HG02588 (cell line): ENCODE measurements around the gene SOX13.

Experiments
- ATAC-seq: cut with Tn5 transposase; IDR thresholded peaks from one replicate; pipeline ENCODE4 v1.9.1; 2021; ENCODE audit warnings: mild to moderate bottlenecking, moderate library complexity; ENCODE audit not compliant: unreplicated experiment

Gene SOX13

DNA sequence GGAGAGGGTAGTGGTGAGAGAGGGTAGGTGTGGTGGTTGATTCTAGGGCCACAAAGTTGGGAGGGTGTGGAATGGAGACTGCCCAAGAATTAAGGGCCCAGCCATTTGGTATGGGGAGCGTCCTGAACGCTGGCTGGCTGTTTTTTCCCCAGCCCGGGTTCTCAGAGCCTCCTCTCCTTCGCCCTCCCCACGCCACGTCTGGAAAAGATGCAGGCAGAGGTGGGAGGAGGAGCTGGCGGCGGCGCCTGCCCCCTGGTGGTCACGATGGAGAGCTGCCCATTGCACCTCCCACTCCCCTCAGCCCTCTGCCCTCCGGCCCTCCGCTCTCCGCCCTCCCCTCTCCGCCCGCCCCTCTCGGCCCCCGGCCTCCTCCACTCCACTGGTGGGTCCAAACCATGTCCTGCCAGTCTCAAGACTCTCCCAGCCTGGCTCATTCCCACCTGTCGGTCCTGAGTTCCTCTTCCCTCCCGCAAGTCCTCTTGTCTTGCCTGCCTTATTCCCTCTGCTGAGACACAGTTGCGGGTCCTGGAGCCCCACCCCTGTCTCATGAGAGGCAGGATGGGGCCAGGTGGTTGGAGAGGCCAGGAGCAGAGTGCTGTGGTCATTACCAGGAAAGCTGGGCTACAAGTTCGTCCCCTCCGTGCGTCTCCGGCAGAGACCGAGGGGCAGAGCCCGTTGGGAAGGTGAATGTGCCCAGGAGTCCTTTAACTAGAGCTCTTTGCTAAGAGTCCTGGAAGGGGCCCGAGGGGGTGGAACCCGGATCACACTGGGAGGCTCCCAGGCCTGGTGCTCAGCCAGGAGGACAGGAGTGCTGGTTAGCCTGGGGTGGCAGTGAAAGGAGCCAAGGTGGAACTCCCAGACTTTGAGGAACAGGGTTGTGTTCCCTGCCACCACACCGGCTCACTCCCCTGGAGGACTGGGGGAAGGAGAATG, 56.3 kb downstream of the SOX13 start:
- no peak for ATAC-seq

DNA sequence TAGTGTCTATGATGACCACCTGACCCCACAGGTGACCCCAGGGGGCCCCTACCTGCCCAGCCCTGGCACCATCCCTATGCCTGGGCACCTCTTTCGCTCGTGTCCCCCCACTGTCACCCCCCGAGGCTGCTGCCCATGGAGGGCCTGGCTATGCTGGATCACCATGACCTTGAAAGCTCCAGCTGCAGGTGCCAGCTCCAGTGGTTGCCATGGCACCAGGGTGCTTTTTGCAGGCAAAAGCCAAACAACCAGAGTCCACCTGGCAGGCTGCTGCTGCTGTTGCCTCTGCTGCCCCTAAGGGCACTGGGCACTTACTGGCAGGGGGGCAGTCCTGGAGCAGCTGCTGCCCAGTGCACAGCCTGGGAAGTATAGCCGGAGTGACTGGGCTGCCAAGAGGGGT, 57.3 kb downstream of the SOX13 start:
- no peak for ATAC-seq

DNA sequence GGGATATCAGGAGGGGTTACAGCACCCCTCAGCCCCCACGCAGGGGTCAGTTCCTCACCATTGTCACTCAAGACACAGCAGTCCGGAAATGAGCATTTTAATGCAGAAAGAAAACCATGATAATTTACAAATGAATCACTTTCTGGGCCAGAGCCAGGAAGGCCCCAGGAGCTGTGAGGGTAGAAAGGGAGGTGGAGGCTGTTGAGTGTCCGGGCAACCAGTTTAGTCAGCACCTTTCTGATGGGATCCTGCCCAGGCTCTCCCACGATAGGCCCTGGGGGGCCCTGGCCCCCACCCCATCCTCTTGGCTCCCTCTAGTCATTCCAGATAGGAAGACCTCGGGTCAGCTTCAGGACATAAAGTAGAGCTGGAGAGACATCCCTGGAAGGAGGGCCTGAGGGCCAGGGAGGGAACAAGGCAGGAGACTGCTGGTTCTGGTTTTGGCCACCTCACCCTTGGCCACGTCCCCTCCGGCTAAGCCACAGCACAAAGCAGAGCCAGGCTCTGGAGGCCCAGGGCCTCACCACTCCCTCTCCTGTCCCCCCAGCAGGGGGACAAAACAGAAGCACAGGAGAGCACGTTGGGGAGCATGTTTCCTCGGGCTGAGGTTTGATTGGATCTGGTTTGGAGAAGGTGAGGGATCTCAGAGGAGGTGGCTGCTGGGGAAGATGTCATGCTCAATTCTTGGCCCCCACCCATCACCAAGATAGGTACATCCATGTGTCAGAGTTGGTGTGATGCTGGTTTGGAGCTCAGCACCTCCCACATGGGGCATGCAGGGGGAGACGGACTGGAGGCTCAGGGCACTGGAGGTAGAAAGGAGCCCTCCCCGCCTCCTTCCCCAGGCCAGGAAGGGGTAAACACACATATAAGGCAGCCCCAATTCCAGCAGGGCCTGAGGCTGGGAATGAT, 58.3 kb downstream of the SOX13 start:
- ATAC-seq: no peak

DNA sequence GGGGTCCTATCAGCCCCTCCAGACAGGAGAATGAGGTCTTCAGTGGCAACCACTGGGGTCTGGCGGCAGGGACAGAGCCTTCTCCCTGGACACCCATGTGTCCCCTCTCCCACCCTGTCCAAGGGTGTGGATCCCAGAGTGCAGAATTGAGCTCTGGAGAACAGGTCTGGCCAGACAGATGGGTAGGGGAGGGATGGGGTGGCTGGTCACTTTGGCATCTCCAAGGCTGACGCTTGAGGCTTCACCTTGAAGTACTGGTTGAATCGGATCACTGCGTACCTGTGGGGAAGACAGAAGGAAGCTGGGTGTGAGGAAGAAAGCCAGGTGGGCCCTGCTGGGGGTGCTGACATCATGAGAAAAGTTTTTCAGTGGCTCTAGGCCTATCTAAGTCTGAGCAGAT, 59.1 kb downstream of the SOX13 start:
- no peak for ATAC-seq

DNA sequence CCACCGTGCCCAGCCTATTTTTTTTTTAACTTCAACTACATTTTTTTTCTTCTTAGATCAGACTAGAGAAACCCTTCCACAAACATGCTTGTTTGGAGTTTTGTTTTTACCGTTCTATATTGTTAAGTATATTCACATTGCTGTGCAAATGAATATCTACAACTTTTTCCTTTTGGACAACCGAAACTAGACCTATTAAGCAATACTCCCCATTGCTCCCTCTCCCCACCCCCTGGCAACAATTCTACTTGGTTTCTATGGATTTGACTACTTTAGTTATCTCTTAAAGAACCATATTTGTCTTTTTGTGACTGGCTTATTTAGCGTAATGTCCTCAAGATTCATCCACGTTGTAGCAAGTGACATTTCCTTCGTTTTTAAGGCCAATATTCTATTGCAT, 59.8 kb downstream of the SOX13 start:
- ATAC-seq: no peak

DNA sequence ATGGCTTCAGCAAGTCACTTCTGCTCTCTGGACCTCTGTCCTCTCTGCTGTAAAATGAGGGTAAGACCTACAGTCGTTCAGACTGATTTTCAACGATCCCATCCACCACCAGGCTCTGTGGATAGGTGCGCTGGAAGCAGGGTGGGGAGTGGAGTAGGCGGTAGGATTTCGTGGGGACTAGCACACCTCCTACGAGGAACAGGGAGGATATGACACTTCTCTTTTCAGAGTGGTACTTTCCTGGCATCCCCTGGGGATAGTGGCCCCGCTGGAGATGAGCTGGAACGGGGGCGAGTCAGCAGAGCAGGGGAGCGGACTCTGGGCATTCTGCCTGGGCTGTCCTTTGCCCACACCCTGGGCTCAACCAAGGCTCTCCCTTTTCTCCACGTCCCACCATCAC, 61.2 kb downstream of the SOX13 start:
- ATAC-seq: no peak

DNA sequence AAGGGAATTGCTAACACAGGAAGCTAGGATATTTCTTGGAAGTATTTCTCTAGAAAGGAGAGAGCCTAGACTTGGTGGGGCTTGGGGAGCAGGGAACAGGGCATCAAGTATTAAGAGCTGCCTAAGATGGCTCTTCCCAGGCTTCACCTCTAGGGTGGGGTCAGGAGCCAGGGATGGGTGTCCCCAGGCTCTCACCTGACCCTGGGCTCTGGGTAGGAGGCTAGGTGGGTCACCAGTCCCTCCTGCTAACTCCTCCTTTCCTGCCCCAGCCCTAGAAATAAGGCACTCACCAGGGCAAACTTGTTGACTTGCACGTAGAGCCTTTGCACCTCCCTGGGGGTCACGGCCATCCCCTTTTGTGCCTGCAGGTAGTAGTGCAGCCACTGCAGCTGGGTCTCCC, 63.9 kb downstream of the SOX13 start:
- no peak for ATAC-seq

DNA sequence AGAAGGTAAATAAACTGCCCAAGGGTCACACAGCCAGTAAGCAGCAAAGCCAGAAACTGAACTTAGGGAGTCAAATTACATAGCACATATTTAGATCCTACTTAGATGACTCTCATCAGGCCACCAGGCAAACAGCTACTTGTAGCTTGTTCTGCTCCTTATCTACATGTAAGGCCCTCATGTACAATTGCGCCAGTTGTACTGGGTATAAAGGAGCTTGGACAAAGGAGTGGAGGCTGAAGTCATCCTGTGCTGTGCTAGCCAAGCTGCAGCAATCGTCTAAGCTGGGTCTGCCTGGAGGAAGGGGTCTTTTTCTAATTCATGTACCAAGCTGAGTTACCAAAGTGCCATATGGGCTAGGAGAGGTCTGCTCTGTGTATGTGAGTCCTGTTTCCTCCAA, 66.2 kb downstream of the SOX13 start:
- ATAC-seq: no peak

DNA sequence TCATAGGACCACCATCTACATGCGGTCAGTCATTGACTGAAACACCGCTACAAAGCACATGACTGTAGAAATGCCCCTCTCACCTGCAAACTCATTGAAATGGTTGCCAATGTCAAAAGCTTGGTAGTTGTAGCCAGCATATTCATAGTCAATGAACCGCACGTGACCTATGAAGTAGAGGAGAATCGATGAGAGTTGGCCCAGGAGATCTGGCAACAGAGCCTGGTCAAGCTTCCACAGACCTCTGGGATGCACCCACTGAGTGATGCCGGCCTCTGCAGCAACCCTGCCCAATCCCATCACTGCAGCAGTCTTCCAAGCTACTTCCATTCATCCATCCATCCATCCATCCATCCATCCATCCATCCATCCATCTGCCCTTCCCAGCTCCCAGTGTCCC, 67.0 kb downstream of the SOX13 start:
- no peak for ATAC-seq

DNA sequence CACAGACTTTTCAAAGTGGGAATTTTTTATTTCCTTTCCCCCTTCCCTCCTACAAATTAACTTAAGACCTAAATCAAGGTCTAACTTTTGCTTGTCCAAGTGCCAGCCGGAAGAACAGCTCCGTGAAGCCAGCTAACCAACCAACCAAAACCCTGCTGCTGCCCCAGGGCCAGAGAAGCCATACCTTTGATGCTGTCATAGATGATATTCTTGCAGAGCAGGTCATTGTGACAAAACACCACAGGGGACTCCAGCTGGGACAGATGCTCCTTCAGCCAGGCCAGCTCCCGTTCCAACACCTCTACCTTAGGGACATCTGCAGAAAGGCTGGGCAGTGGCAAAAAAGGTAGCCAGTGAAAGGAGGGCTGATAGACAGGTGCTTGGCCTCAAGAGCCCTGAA, 68.2 kb downstream of the SOX13 start:
- no peak for ATAC-seq

DNA sequence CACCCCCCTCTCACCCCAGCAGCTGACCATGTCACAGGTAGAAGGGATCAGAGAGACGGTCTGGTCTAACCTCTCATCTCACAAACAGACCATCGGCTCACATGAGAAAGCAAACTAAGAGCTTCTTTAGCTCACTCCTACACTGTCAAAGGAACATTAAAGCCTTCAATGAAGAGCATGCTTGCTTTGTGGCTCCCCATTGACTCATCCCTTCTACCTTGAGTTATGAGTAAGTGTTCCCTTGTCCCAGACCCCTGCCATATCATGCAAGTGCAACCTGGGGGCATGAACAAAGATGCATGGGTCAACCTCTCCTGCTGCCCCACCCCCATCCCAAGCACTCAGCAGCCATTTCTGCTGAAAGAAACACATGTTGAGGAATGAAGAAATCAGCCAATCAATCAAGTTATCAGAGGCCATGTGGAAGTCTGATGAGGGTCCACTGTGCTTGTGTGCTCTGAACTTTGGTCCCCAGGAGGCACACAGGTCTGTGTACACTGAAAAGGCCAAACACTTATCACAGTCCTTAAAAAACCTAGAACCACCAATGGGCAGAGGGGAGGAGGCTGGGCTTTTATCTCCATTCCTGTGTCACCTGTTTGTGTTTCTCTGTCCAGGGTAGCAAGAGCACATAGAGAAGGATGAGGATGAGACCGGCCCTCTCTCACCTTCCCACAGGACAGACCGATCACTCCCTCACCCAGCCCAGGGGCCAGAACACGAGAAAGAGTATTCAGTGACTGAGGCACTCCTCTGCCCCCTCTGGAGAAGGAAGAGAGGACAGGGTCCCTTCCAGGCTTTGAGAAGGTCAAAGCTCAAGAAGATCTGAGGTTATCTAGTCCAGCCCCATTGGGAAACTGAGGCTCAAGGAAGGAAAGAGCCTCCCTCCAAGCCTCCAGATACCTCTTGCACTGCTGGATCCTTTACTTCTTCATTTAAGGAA, 69.4 kb downstream of the SOX13 start:
- no peak for ATAC-seq

DNA sequence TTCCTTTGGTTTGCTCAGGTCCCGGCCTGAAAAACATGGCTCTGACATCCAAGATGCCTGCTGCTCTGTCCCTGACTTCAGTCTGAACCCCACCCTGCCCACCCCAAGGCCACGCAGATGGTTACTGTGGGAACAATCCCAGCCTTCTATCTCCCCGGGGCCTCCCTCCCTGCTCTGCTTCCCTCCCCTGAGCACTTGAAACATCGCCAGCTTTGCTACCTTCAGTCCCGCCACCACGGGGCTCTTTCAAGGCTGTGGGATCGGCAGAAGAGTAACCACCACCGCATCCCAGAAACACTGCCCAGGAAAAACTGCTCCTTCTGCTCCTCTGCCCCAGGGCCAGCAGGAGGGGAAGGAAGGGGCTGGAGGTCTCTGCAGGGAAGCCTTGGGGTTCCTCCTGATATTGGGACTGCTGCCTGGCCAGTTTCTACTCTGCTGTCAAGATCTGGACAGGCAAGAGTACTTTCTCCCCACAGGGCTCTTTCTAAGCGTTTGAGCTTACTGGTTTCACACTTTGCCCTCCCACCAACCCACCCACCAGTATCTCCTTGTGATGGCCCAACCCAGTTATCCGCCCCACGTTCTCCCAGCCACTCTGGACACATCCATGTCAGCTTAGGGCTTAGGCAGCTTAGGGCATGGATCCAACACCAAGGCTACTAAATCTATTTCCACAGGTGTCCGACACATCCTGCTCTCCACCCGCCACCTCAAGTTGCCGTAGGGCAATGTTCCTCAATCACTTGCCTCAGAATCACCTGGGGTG, 70.5 kb downstream of the SOX13 start:
- no peak for ATAC-seq

DNA sequence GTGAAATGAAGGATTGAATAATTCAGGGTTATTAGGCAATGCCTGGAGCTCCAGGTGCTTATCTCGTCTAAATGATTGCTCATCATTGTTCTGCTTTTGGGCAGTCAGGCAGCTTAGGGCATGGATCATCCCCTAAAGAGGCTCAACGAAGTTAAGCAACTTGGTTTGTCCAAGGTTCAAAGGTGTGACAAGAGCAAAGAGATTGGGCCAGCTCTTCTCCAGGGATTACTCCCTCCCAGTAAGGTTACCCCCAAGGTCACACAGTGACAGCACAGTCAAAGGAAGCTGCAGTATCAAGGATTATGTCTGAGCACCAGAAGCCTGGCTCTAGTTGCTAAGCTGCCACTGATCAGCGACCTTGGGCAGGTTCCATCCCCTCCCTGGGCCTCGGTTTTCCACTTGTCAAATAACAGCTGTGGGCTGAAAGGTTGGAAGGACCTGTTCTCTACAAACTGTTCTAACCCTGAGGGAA, 72.2 kb downstream of the SOX13 start:
- no peak for ATAC-seq

DNA sequence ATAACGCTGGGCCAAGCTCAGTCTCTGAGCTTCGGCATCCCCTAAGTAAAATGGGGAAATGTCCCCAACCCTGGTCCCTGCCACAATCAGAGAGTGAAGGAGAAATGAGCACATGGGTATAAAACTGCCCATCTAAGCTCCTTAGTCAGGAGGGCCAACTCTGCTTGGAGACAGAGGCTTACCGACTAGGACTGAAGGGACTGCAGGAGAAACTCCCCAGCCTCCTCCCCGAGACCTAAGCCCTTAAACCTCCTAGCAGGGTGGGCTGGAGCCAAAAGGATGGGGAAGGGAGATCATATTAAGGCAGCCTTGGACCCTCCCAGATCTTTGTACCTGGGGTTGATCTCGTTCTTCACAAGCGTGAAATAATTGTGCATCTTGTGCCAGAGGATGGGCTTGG, 73.4 kb downstream of the SOX13 start:
- ATAC-seq: no peak

DNA sequence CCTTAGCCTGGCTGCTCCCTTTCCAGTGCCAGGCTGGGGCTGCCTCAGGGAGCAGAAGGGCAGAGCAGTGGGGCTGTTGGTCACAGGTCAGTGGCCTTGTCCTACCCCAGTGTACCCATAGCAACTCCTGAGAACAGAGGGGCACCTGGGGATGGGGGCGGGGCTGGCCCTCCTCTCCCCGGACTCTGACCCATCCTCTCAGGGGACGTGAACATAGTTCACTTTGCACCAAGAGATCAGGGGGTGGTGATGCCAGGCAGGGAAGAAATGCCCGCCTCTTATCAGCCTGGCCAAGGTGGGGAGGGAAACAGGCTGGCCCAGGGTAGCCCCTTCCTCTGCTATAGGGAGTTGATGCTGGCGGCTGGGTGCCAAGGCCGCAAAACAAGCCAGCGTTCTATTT, 74.0 kb downstream of the SOX13 start:
- no peak for ATAC-seq

DNA sequence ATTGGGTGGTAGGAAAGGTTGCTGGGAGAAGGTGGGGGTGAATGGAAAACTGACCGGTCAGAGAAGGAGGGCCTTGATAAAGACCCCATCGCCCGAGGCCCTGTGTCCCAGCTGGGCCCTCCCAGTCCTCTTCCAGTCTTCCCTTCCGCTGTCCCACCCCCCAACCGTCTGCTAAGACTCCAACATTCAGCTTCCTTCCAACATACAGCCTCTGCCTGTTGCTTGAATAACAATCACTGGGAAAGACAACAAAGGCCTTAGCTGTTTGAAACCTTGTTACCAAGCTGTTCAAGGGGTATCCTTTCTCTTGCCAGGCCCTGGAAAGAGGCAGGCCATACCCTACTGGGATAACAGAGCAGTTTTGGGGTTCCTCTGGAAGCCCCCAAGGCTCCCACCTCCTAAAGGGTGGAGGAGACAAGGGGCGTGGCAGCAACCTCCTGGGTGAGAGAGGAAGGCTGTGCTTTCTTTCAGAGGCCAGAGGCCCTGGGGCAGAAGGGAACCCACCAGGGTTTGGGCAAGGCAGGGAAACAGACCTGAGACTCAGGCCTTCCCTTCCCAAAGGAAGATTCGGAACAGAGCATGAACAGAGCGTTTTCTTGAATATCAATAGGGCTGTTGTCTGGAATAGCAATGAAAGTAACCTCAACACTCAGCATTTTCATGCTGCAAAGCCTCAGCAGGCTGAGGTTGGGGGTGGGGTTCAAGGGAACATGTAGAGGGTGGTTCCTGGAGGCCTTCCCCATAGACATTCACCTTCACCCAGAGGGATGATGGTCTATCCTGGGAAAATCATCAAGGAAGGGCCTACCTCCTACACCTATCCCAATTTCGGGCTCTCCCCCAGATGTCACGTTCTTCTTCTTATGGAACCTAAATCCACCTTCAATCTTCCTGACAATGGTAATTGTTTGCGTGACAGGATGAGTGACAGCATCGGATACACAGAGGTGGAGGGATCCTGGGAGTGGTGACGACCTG, 74.8 kb downstream of the SOX13 start:
- no peak for ATAC-seq

DNA sequence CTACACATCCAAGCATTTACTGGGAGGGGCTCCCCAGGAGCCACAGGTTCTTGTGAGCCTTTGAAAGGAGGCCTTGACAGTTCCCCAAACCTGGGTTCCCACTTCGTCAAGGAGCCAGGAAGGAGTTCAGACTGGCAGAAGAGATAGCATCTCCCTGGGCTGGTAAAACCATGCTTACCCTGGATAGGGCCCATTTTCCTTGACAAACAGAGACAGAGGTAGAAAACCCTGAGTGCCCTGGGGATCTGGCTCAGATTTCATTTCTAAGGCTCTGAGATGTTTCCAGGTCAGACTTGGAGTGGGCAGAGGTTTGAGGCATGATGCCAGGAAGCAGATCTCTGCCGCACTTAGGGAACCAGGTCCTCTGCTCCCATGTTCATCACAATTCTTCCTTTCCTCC, 76.2 kb downstream of the SOX13 start:
- no peak for ATAC-seq

DNA sequence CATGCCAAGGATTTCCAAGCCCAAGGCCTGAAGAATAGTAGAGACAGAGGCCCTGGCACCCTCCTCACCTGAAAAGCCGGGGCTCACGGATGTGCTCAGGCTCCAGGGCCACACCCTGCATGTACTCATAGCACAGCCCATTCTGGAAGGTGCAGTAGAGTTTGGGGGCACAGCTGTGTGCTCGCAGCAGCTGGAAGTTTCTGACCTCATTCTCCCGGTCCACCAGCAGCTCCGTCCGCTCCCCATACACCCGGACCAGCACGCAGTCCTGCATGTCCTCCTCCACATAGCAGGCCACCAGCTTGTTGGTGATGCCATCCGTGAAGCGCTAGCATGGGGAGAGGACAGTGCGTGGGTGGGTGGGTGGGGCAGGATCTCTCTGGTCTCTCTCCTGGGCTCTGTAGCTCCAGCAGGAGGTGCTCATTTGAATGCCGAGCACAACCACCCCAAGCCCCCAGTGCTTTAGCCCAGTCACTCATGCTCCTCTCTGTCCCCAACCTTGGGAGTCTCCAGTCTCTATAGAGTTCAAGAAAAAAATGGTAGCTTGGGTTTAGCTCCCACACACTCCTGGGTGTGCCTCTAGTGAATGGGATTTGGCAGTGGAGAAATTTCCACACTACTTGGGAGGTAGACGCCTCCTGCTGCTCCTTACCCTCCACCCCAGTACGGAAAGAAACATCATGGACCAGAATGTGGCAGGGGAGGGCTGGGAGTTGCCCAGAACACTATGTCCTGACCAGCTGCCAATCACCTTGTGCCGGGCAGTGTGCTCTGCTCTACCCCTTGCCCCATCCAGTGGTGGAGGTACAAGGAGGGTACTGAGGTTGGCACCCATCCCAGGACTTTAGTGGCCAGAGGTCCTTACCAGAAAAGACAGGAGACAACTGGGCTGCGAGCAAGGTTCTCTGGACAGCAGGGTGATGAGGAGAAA, 77.0 kb downstream of the SOX13 start:
- ATAC-seq: no peak
